ENCODE data around the gene CPTP.

- TF ChIP-seq POLR2A (IDR thresholded peaks at IDR 0.05; ENCODE audit: low read length): no peak
- no peak for TF ChIP-seq GATA1 (IDR thresholded peaks at IDR 0.05; ENCODE audit: low read depth, low read length)
Measured at GRCh38 chr1:1361982-1362423, 37.4 kb downstream of the CPTP start.

All from erythroblast (primary cell).